ENCODE results near the gene STIM2.

- TF ChIP-seq, protein P1, sequence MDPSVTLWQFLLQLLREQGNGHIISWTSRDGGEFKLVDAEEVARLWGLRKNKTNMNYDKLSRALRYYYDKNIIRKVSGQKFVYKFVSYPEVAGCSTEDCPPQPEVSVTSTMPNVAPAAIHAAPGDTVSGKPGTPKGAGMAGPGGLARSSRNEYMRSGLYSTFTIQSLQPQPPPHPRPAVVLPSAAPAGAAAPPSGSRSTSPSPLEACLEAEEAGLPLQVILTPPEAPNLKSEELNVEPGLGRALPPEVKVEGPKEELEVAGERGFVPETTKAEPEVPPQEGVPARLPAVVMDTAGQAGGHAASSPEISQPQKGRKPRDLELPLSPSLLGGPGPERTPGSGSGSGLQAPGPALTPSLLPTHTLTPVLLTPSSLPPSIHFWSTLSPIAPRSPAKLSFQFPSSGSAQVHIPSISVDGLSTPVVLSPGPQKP (CRISPR knock-in tag; IDR thresholded peaks at IDR 0.05) = no peak
- TF ChIP-seq EP300 (IDR thresholded peaks at IDR 0.05; ENCODE audit: low read length) = no peak
- TF ChIP-seq RBM39 (optimal IDR thresholded peaks at IDR 0.05; ENCODE audit: low read depth, low read length) = no peak
- no peak for TF ChIP-seq ZNF699 (CRISPR knock-in tag; IDR thresholded peaks at IDR 0.05; ENCODE audit: insufficient replicate concordance)
- TF ChIP-seq HCFC1 (IDR thresholded peaks at IDR 0.05; ENCODE audit: low read depth, low read length) = no peak
- no peak for TF ChIP-seq FOXO4 (CRISPR knock-in tag; IDR thresholded peaks at IDR 0.05)
- no peak for TF ChIP-seq SIX5 (IDR thresholded peaks at IDR 0.05; ENCODE audit: borderline replicate concordance in 1 of 2, insufficient read depth in 1 of 2, low read depth in 1 of 2, low read length in 2 of 2)
- TF ChIP-seq CEBPB (tag; IDR thresholded peaks at IDR 0.05) = no peak
- no peak for TF ChIP-seq POLR2A (conservative IDR thresholded peaks at IDR 0.05)
- TF ChIP-seq, protein P2, sequence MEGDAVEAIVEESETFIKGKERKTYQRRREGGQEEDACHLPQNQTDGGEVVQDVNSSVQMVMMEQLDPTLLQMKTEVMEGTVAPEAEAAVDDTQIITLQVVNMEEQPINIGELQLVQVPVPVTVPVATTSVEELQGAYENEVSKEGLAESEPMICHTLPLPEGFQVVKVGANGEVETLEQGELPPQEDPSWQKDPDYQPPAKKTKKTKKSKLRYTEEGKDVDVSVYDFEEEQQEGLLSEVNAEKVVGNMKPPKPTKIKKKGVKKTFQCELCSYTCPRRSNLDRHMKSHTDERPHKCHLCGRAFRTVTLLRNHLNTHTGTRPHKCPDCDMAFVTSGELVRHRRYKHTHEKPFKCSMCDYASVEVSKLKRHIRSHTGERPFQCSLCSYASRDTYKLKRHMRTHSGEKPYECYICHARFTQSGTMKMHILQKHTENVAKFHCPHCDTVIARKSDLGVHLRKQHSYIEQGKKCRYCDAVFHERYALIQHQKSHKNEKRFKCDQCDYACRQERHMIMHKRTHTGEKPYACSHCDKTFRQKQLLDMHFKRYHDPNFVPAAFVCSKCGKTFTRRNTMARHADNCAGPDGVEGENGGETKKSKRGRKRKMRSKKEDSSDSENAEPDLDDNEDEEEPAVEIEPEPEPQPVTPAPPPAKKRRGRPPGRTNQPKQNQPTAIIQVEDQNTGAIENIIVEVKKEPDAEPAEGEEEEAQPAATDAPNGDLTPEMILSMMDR (IDR thresholded peaks at IDR 0.05 in 2 of 3, conservative IDR thresholded peaks at IDR 0.05 in 1 of 3; ENCODE audit: insufficient read depth in 2 of 3, low read depth in 1 of 3, low read length in 3 of 3) = no peak
Measured at GRCh38 chr4:26859762-26860156, 882 bp upstream of the STIM2 start.

All from K562 (cell line).